HCT116 (cell line): Measurements from ENCODE around the gene SMIM28. TPM values are rescaled to one million over a fixed set of nuclear protein-coding genes. Genes with fewer than 3 reads are reported as not detected.

Experiments used
- ATAC-seq: fragments of 200-7000 bp; cut with Tn5 transposase; 2 replicates; pipeline ENCODE4 v1.9.1; 2020; ENCODE audit warnings: mild to moderate bottlenecking, moderate library complexity
- BruUV-seq: library from RNA; stranded (reverse); fragments of 400-500 nt; replicated peaks from 2 replicates; lab custom pipeline; 2021; lab: Mats Ljungman, UMichigan
- CTCF ChIA-PET: fragments of 300-600 bp; sonication (Branson Sonifier 250); formaldehyde crosslinking; loops from one replicate; lab custom pipeline; 2021; ENCODE audit warnings: antibody characterized with exemption; lab: Charles Lee
- POLR2A ChIA-PET: fragments of 300-600, 350-600 bp; sonication (Branson Sonifier 250); formaldehyde crosslinking; loops from one replicate; lab custom pipeline; 2021; ENCODE audit warnings: antibody characterized with exemption; lab: Charles Lee
- RAD21 ChIA-PET, 2 experiments: fragments of 300-600 bp; sonication (Branson Sonifier 250); formaldehyde crosslinking; loops; one replicate each; lab custom pipeline; 2023; ENCODE audit warnings: low total read pairs in 2 of 2; ENCODE audit not compliant: uncharacterized antibody in 2 of 2, unreplicated experiment in 2 of 2, low non-redundant PET in 1 of 2; lab: Charles Lee
- DNase-seq: peaks from one replicate; pipeline ENCODE4 v3.0.0-alpha.2; 2010; ENCODE audit warnings: low read depth, low spot score
- H2AFZ ChIP-seq: fragments of 200-600 bp; shearing (Covaris generic), sonication (generic); 2 replicates; pipeline ENCODE4 v1.6.1; 2017; ENCODE audit warnings: low read depth, mixed run types, mixed read lengths, antibody characterized with exemption, low read length; ENCODE audit not compliant: poor library complexity, severe bottlenecking
- H3K27ac ChIP-seq: 2 replicates; pipeline ENCODE4 v1.5.1; 2012; ENCODE audit warnings: low read depth, low read length
- H3K27me3 ChIP-seq: fragments of 200-600 bp; sonication (generic); 2 replicates; pipeline ENCODE4 v1.6.1; 2016; ENCODE audit warnings: mixed run types, low read length, mixed read lengths; ENCODE audit not compliant: insufficient read depth
- H3K36me3 ChIP-seq, 2 experiments: fragments of 200-500 bp in 1 of 2; fragments of 200-600 bp in 1 of 2; sonication (Bioruptor generic) in 1 of 2; sonication (generic) in 1 of 2; 2 replicates each; pipeline versions ENCODE4 v1.5.1 to v1.6.1; 2014 to 2016; ENCODE audit warnings: low read length in 2 of 2, inconsistent platforms in 1 of 2, mixed read lengths in 1 of 2, mixed run types in 1 of 2; ENCODE audit not compliant: insufficient read depth in 2 of 2, control insufficient read depth in 1 of 2
- H3K4me1 ChIP-seq, 2 experiments: fragments of 200-600 bp in 1 of 2; sonication (generic) in 1 of 2; 2 replicates each; pipeline versions ENCODE4 v1.5.1 to v1.6.1; 2012 to 2017; ENCODE audit warnings: low read length in 2 of 2, inconsistent platforms in 1 of 2, mild to moderate bottlenecking in 1 of 2, mixed read lengths in 1 of 2, mixed run types in 1 of 2, moderate library complexity in 1 of 2; ENCODE audit not compliant: insufficient read depth in 2 of 2, control insufficient read depth in 1 of 2
- H3K4me2 ChIP-seq: fragments of 200-600 bp; sonication (generic); 2 replicates; pipeline ENCODE4 v1.6.1; 2017; ENCODE audit warnings: mixed run types, low read length, mixed read lengths
- H3K4me3 ChIP-seq, 2 experiments: fragments of 200-600 bp in 1 of 2; sonication (generic) in 1 of 2; replicated peaks in 1 of 2; 2 replicates each; pipeline ENCODE4 v1.5.1; 2011 to 2016; ENCODE audit warnings: low read length in 2 of 2, control low read depth in 1 of 2, low read depth in 1 of 2, mild to moderate bottlenecking in 1 of 2, mixed read lengths in 1 of 2, mixed run types in 1 of 2
- H3K79me2 ChIP-seq: fragments of 200-600 bp; sonication (generic); 2 replicates; pipeline ENCODE4 v1.6.1; 2017; ENCODE audit warnings: mild to moderate bottlenecking, mixed run types, low read length, moderate library complexity, mixed read lengths; ENCODE audit not compliant: insufficient read depth
- H3K9ac ChIP-seq: fragments of 200-600 bp; sonication (generic); 2 replicates; pipeline ENCODE4 v1.6.1; 2016; ENCODE audit warnings: low read length, mixed read lengths
- H3K9me2 ChIP-seq: fragments of 200-600 bp; sonication (generic), shearing (Covaris generic); 2 replicates; pipeline ENCODE4 v1.6.1; 2017; ENCODE audit warnings: mixed run types, mild to moderate bottlenecking, moderate library complexity; ENCODE audit not compliant: insufficient read depth
- H3K9me3 ChIP-seq, 2 experiments: fragments of 200-500 bp in 1 of 2; fragments of 200-600 bp in 1 of 2; sonication (Bioruptor generic) in 1 of 2; sonication (generic) in 1 of 2; 2 replicates each; pipeline ENCODE4 v1.6.1; 2014 to 2017; ENCODE audit warnings: low read length in 2 of 2, mixed read lengths in 2 of 2, inconsistent platforms in 1 of 2, low read depth in 1 of 2, mild to moderate bottlenecking in 1 of 2, mixed run types in 1 of 2, moderate library complexity in 1 of 2; ENCODE audit not compliant: control insufficient read depth in 1 of 2, insufficient read depth in 1 of 2
- H4K20me1 ChIP-seq: fragments of 200-600 bp; sonication (generic), shearing (Covaris generic); 2 replicates; pipeline ENCODE4 v1.6.1; 2017; ENCODE audit warnings: mixed run types, mild to moderate bottlenecking, moderate library complexity; ENCODE audit not compliant: insufficient read depth
- ATF3 ChIP-seq: IDR thresholded peaks from 2 replicates; pipeline ENCODE4 v1.6.1; 2012
- CBX3 ChIP-seq: IDR thresholded peaks from 2 replicates; pipeline ENCODE4 v1.6.1; 2012; ENCODE audit warnings: low read depth
- CTCF ChIP-seq, 3 experiments: fragments of 200-600 bp in 1 of 3; sonication (generic) in 1 of 3; IDR thresholded peaks in 2 of 3; conservative IDR thresholded peaks in 1 of 3; 2 replicates each; pipeline ENCODE4 v1.5.1; 2012 to 2017; ENCODE audit warnings: low read depth in 2 of 3, low read length in 2 of 3, antibody characterized with exemption in 1 of 3, borderline replicate concordance in 1 of 3, control low read depth in 1 of 3, mild to moderate bottlenecking in 1 of 3, mixed read lengths in 1 of 3, mixed run types in 1 of 3, moderate library complexity in 1 of 3; ENCODE audit not compliant: insufficient read depth in 1 of 3
- ELF1 ChIP-seq: IDR thresholded peaks from 2 replicates; pipeline ENCODE4 v1.6.1; 2012; ENCODE audit warnings: low read depth, borderline replicate concordance
- EZH2 ChIP-seq: fragments of 200-600 bp; sonication (generic); IDR thresholded peaks from 2 replicates; pipeline ENCODE4 v1.6.1; 2017; ENCODE audit warnings: antibody characterized with exemption, mixed run types
- EZH2phosphoT487 ChIP-seq: fragments of 200-600 bp; IDR thresholded peaks from 2 replicates; pipeline ENCODE4 v1.6.1; 2018; ENCODE audit warnings: antibody characterized with exemption, borderline replicate concordance
- FOSL1 ChIP-seq: IDR thresholded peaks from 2 replicates; pipeline ENCODE4 v1.6.1; 2012; ENCODE audit warnings: low read depth
- JUND ChIP-seq: IDR thresholded peaks from 2 replicates; pipeline ENCODE4 v1.6.1; 2012
- POLR2A ChIP-seq: IDR thresholded peaks from 2 replicates; pipeline ENCODE4 v1.7.0; 2011; ENCODE audit warnings: borderline replicate concordance; ENCODE audit not compliant: insufficient read depth, insufficient read length; ENCODE audit errors: extremely low read depth
- POLR2AphosphoS5 ChIP-seq: IDR thresholded peaks from 2 replicates; pipeline ENCODE4 v1.6.1; 2011; ENCODE audit warnings: mild to moderate bottlenecking, low read depth, low read length, moderate library complexity
- RAD21 ChIP-seq: IDR thresholded peaks from 2 replicates; pipeline ENCODE4 v1.6.1; 2012; ENCODE audit warnings: low read depth, mild to moderate bottlenecking
- REST ChIP-seq: IDR thresholded peaks from 2 replicates; pipeline ENCODE4 v1.6.1; 2012; ENCODE audit warnings: low read depth
- SP1 ChIP-seq: IDR thresholded peaks from 2 replicates; pipeline ENCODE4 v1.6.1; 2012; ENCODE audit warnings: low read depth
- SRF ChIP-seq: IDR thresholded peaks from 2 replicates; pipeline ENCODE4 v1.6.1; 2012; ENCODE audit warnings: low read depth
- ZFX ChIP-seq: fragments of 450-650 bp; IDR thresholded peaks from 2 replicates; pipeline ENCODE4 v1.6.1; 2017
- ZNF274 ChIP-seq: fragments of 200-500 bp; sonication (Bioruptor generic); IDR thresholded peaks from 2 replicates; pipeline ENCODE4 v1.6.1; 2014; ENCODE audit warnings: mild to moderate bottlenecking, low read depth, low read length, inconsistent platforms
- intact Hi-C: fragments of 100-400 bp; cut with micrococcal nuclease; formaldehyde crosslinking; loops from 2 replicates; pipeline ENCODE4 v1.10.0; 2022
- total RNA-seq: library from RNA; stranded (reverse); gene quantifications from one replicate; pipeline ENCODE4 v1.2.1, GENCODE V29; 2021; ENCODE audit not compliant: unreplicated experiment
- TF ChIP-seq, protein P1 (sequence below): IDR thresholded peaks from 2 replicates; pipeline ENCODE4 v1.6.1; 2012

Gene SMIM28
- total RNA-seq, 1 experiment from 2014 or later, result not detected

GRCh38 chr6:138421089-138421488, 43.4 kb downstream of the SMIM28 start:
- Histone ChIP-seq H3K4me2 (no peak overlapping the region), H3K4me3 (no peak overlapping the region), H3K9me2 (no peaks in the 10 kb centered on the region), H3K27ac (no peak overlapping the region), H3K36me3 (no peaks in the 10 kb centered on the region), H3K4me1 (no peaks in the 10 kb centered on the region), H4K20me1 (no peaks in the 10 kb centered on the region), H3K9ac (no peak overlapping the region), H3K9me3 (no peaks in the 10 kb centered on the region), H2AFZ (no peak overlapping the region), H3K79me2 (no peaks in the 10 kb centered on the region), H3K27me3 (no peaks in the 10 kb centered on the region)
- TF ChIP-seq POLR2A (no peak), SRF (no peak), JUND (no peak), ZNF274 (no peak), ATF3 (no peak), ELF1 (no peak), FOSL1 (no peak), CTCF (IDR thresholded peaks at IDR 0.05 in 2 of 3, conservative IDR thresholded peaks at IDR 0.05 in 1 of 3; ENCODE audit: borderline replicate concordance in 1 of 3, insufficient read depth in 1 of 3, low read depth in 2 of 3, low read length in 2 of 3) (no peak), EZH2 (no peak), ZFX (no peak), SP1 (no peak), REST (no peak), POLR2AphosphoS5 (no peak), CBX3 (no peak), RAD21 (no peak), EZH2phosphoT487 (no peak)
- TF ChIP-seq, protein P1, sequence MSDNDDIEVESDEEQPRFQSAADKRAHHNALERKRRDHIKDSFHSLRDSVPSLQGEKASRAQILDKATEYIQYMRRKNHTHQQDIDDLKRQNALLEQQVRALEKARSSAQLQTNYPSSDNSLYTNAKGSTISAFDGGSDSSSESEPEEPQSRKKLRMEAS, result no peak
- BruUV-seq, result no TSS peak
- POLR2A ChIA-PET, result no interaction called here
- no peak for ATAC-seq
- RAD21 ChIA-PET, result no interaction called here
- CTCF ChIA-PET, result no interaction called here
- no peak for DNase-seq
- intact Hi-C loops, result no loop called here
